Trophoblast cell (in vitro differentiated cells and primary cell): ENCODE measurements around the gene MKI67.
"Not testable (repeated sequence)": the region's sequence is repeated elsewhere in the genome, so short reads cannot be mapped to it uniquely, and the experiment has no call there.

Experiments
- DNase-seq, 2 donors: peaks; one replicate each; pipeline ENCODE4 v3.0.0-alpha.2; 2016
- H2AFZ ChIP-seq: 2 replicates; pipeline ENCODE4 v1.6.1; 2013; ENCODE audit warnings: low read length, moderate library complexity, mild to moderate bottlenecking; ENCODE audit not compliant: insufficient read depth, poor library complexity
- H2AK5ac ChIP-seq: 2 replicates; pipeline ENCODE4 v1.6.1; 2013; ENCODE audit warnings: mild to moderate bottlenecking, low read length
- H2BK120ac ChIP-seq: 2 replicates; pipeline ENCODE4 v1.6.1; 2013; ENCODE audit warnings: low read length, mild to moderate bottlenecking, moderate library complexity; ENCODE audit not compliant: insufficient read depth, poor library complexity
- H2BK12ac ChIP-seq: 2 replicates; pipeline ENCODE4 v1.6.1; 2013; ENCODE audit warnings: mild to moderate bottlenecking, low read length, moderate library complexity
- H2BK5ac ChIP-seq: 2 replicates; pipeline ENCODE4 v1.6.1; 2013; ENCODE audit warnings: low read length, low read depth, moderate library complexity, mild to moderate bottlenecking; ENCODE audit not compliant: poor library complexity
- H3K14ac ChIP-seq: 2 replicates; pipeline ENCODE4 v1.6.1; 2013; ENCODE audit warnings: mild to moderate bottlenecking, low read length
- H3K18ac ChIP-seq: 2 replicates; pipeline ENCODE4 v1.6.1; 2013; ENCODE audit warnings: mild to moderate bottlenecking, low read length
- H3K23ac ChIP-seq: 2 replicates; pipeline ENCODE4 v1.6.1; 2013; ENCODE audit warnings: low read length
- H3K27ac ChIP-seq: 2 replicates; pipeline ENCODE4 v1.5.1; 2013; ENCODE audit warnings: low read depth, mild to moderate bottlenecking, inconsistent platforms, low read length, moderate library complexity
- H3K27me3 ChIP-seq: 2 replicates; pipeline ENCODE4 v1.6.1; 2013; ENCODE audit warnings: inconsistent platforms, mild to moderate bottlenecking, low read length, moderate library complexity; ENCODE audit not compliant: insufficient read depth
- H3K36me3 ChIP-seq, 2 experiments: 1 replicate in 1 of 2; 2 replicates in 1 of 2; pipeline ENCODE4 v1.6.1; 2013; ENCODE audit warnings: low read length in 2 of 2, mild to moderate bottlenecking in 2 of 2, moderate library complexity in 1 of 2; ENCODE audit not compliant: insufficient read depth in 2 of 2, control insufficient read depth in 1 of 2
- H3K4ac ChIP-seq: 2 replicates; pipeline ENCODE4 v1.6.1; 2013; ENCODE audit warnings: low read depth, mild to moderate bottlenecking, low read length, moderate library complexity
- H3K4me1 ChIP-seq, 2 experiments: 1 replicate in 1 of 2; 2 replicates in 1 of 2; pipeline ENCODE4 v1.6.1; 2013; ENCODE audit warnings: low read length in 2 of 2, mild to moderate bottlenecking in 2 of 2, moderate library complexity in 1 of 2; ENCODE audit not compliant: insufficient read depth in 2 of 2, control insufficient read depth in 1 of 2
- H3K4me2 ChIP-seq: 2 replicates; pipeline ENCODE4 v1.6.1; 2013; ENCODE audit warnings: inconsistent platforms, mild to moderate bottlenecking, low read length, moderate library complexity
- H3K4me3 ChIP-seq: 2 replicates; pipeline ENCODE4 v1.5.1; 2013; ENCODE audit warnings: mild to moderate bottlenecking, low read depth, low read length, inconsistent platforms
- H3K79me1 ChIP-seq: one replicate; pipeline ENCODE4 v1.6.1; 2013; ENCODE audit warnings: low read length
- H3K79me2 ChIP-seq: 2 replicates; pipeline ENCODE4 v1.6.1; 2013; ENCODE audit warnings: low read length, mild to moderate bottlenecking; ENCODE audit not compliant: control insufficient read depth, insufficient read depth, poor library complexity
- H3K9ac ChIP-seq: 2 replicates; pipeline ENCODE4 v1.6.1; 2013; ENCODE audit warnings: mild to moderate bottlenecking, low read length
- H3K9me3 ChIP-seq: 2 replicates; pipeline ENCODE4 v1.6.1; 2013; ENCODE audit warnings: low read depth, mild to moderate bottlenecking, control low read depth, inconsistent platforms, low read length; ENCODE audit not compliant: insufficient read depth
- H4K12ac ChIP-seq: 2 replicates; pipeline ENCODE4 v1.6.1; 2013; ENCODE audit warnings: low read depth, mild to moderate bottlenecking, low read length, moderate library complexity
- H4K8ac ChIP-seq: 2 replicates; pipeline ENCODE4 v1.6.1; 2013; ENCODE audit warnings: low read depth, mild to moderate bottlenecking, low read length, moderate library complexity
- H4K91ac ChIP-seq: one replicate; pipeline ENCODE4 v1.6.1; 2013; ENCODE audit warnings: low read depth, mild to moderate bottlenecking, low read length, moderate library complexity
- WGBS: extraction: QIAGEN DNeasy Blood & Tissue Kit; methylation state at CpG from one replicate; pipeline ENCODE4 v1.1.7; 2013; ENCODE audit warnings: missing lambda C conversion rate; ENCODE audit not compliant: insufficient read length, insufficient coverage; ENCODE audit errors: extremely low coverage; 5-methylcytosine and 5-hydroxymethylcytosine counted together

The MKI67 gene

DNA sequence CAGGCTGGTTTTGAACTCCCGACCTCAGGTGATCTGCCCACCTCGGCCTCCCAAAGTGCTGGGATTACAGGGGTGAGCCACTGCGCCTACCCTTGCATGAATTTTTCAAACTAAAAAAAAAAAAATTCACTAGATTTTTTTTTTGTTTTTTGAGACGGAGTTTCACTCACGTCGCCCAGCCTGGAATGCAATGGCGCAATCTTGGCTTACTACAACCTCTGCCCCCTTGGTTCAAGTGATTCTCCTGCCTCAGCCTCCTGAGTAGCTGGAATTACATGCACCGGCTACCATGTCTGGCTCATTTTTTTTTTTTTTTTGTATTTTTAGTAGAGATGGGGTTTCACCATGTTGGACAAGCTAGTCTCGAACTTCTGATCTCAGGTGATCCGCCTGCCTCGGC, 12.2 kb upstream of the MKI67 start:
- not testable (repeated sequence) for H4K91ac ChIP-seq, H3K9ac ChIP-seq, H3K23ac ChIP-seq, H4K12ac ChIP-seq, H4K8ac ChIP-seq, H3K79me2 ChIP-seq, H2BK12ac ChIP-seq, H2BK120ac ChIP-seq, H2AFZ ChIP-seq, H3K4ac ChIP-seq, H3K36me3 ChIP-seq, H3K9me3 ChIP-seq, H3K4me2 ChIP-seq, H3K14ac ChIP-seq, H3K27ac ChIP-seq, H3K79me1 ChIP-seq, H3K4me1 ChIP-seq, H2AK5ac ChIP-seq, H3K27me3 ChIP-seq, H3K4me3 ChIP-seq, H3K18ac ChIP-seq, H2BK5ac ChIP-seq
- DNase-seq = peak; percentile 59 to 76
- no CpG with 5 or more reads among the region's 11 CpGs for WGBS

DNA sequence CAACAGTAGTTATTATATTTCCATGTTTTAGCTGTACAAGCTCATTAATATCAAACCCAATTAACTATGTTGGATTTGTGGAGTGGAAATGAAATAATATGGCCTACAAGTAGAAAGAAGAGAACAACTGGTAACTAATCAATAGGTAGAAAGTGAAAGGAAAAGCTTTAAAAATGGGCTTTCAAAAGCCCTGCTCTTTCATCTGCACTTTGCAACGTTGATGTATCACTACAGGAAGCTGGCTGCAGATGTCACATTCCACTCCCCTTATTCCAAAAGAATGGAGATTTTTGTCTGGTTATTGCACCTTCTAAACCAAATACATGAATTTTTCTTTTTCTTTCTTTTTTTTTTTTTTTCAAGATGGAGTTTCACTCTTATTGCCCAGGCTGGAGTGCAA, 11.7 kb upstream of the MKI67 start:
- Histone ChIP-seq H3K79me1 (no peaks in the 10 kb centered on the region), H3K4me1 (no peaks in the 10 kb centered on the region), H2BK120ac (no peak overlapping the region), H3K79me2 (no peaks in the 10 kb centered on the region), H2AFZ (no peak overlapping the region), H3K18ac (no peak overlapping the region), H3K4me2 (no peak overlapping the region), H3K27ac (no peak overlapping the region), H2BK12ac (no peak overlapping the region), H3K9me3 (no peaks in the 10 kb centered on the region), H3K4me3 (no peak overlapping the region), H2AK5ac (no peak overlapping the region), H3K4ac (no peak overlapping the region), H4K8ac (no peak overlapping the region), H3K9ac (no peak overlapping the region), H3K27me3 (no peaks in the 10 kb centered on the region), H4K91ac (no peak overlapping the region), H3K23ac (no peak overlapping the region), H3K36me3 (no peaks in the 10 kb centered on the region), H3K14ac (no peak overlapping the region), H2BK5ac (no peak overlapping the region), H4K12ac (no peak overlapping the region)
- no CpG with 5 or more reads among the region's 1 CpG for WGBS
- DNase-seq = peak; percentile 54 to 75

DNA sequence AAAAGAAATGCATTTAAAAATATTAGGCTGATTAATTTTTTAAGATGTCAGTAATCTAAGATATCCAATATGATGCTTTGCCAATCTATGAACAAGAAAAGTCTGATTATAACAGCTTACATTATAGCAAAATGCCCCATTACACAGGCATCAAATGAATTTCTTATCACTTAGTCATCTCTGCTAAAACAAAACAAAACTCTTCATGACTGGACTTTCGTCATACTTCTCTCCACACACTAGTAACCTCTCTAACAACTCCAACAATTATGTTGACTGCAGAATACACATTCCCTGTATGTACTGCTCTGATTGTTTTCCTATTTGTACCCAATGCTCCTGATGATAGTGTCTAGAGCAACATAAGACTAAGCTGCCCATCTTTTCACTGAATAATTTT, 3.8 kb upstream of the MKI67 start:
- no peaks in the 10 kb centered on the region for H3K36me3 ChIP-seq
- H2BK5ac ChIP-seq = no peak overlapping the region
- no peaks in the 10 kb centered on the region for H3K9me3 ChIP-seq
- H2AK5ac ChIP-seq = no peak overlapping the region
- peaks cover 6% of the 10 kb centered on the region for H3K79me1 ChIP-seq
- no peak overlapping the region for H2BK120ac ChIP-seq
- H3K4ac ChIP-seq = no peak overlapping the region
- H4K8ac ChIP-seq = no peak overlapping the region
- no CpG with 5 or more reads among the region's 1 CpG for WGBS
- H2AFZ ChIP-seq = no peak overlapping the region
- no peak overlapping the region for H3K14ac ChIP-seq
- no peak overlapping the region for H3K23ac ChIP-seq
- H3K4me3 ChIP-seq = no peak overlapping the region
- no peak overlapping the region for H2BK12ac ChIP-seq
- no peak overlapping the region for H4K12ac ChIP-seq
- no peak overlapping the region for H4K91ac ChIP-seq
- H3K27me3 ChIP-seq = no peaks in the 10 kb centered on the region
- H3K27ac ChIP-seq = no peak overlapping the region
- peaks cover 7% of the 10 kb centered on the region for H3K79me2 ChIP-seq
- peak in 1 of 2 donors; percentile 42 for DNase-seq
- H3K4me1 ChIP-seq = peaks cover under 1 to 4% of the 10 kb centered on the region in 2 experiments
- no peak overlapping the region for H3K4me2 ChIP-seq
- H3K18ac ChIP-seq = no peak overlapping the region
- H3K9ac ChIP-seq = no peak overlapping the region

DNA sequence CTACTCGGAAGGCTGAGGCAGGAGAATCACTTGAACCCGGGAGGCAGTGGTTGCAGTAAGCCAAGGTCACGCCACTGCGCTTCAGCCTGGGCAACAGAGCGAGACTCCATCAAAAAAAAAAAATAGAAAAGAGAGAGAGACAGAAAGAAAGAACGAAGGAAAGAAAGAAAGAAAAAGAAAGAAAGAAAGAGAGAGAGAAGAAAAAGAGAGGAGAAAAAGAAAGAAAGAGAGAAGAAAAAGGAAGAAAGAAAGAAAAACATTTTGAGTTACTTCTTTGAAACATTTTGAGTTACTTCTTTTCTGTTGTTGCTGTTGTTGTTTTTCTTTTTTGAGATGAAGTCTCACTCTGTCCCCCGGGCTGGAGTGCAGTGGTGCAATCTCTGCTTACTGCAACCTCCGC, 2.4 kb upstream of the MKI67 start:
- no peak overlapping the region for H4K91ac ChIP-seq
- no peak overlapping the region for H3K23ac ChIP-seq
- no CpG with 5 or more reads among the region's 8 CpGs for WGBS

More for the DNA sequence above, 2.4 kb upstream of the MKI67 start:
- Histone ChIP-seq H3K4me2 (no peak overlapping the region), H2AFZ (no peak overlapping the region), H3K36me3 (no peaks in the 10 kb centered on the region), H2AK5ac (no peak overlapping the region), H3K4me1 (peaks cover 6 to 13% of the 10 kb centered on the region in 2 experiments), H4K12ac (no peak overlapping the region), H2BK5ac (no peak overlapping the region), H3K14ac (no peak overlapping the region), H3K79me1 (peaks cover 6% of the 10 kb centered on the region), H3K27me3 (no peaks in the 10 kb centered on the region), H3K9ac (no peak overlapping the region), H3K18ac (no peak overlapping the region), H3K9me3 (no peaks in the 10 kb centered on the region), H3K4ac (no peak overlapping the region), H3K79me2 (peaks cover 10% of the 10 kb centered on the region), H2BK120ac (no peak overlapping the region), H3K27ac (no peak overlapping the region), H2BK12ac (no peak overlapping the region), H4K8ac (no peak overlapping the region), H3K4me3 (no peak overlapping the region)
- DNase-seq = no peak
